Smooth muscle cell (in vitro differentiated cells): ENCODE measurements around the gene MRRF. TPM values are rescaled to one million over a fixed set of nuclear protein-coding genes. Genes with fewer than 3 reads are reported as not detected.
A peak's percentile ranks its signal among the peaks of the same experiment; 100 is the strongest.
"Not testable (repeated sequence)": the region's sequence is repeated elsewhere in the genome, so short reads cannot be mapped to it uniquely, and the experiment has no call there.

Experiments used
- DNase-seq: peaks from one replicate; lab custom pipeline; 2025; ENCODE audit not compliant: unreplicated experiment; lab: John Stamatoyannopoulos, UW
- H2AFZ ChIP-seq: fragments of 200-600 bp; sonication (generic); 2 replicates; pipeline ENCODE4 v1.6.0; 2016; ENCODE audit warnings: antibody characterized with exemption, low read depth, mild to moderate bottlenecking
- H3F3A ChIP-seq: fragments of 200-600 bp; sonication (generic); 2 replicates; pipeline ENCODE4 v1.6.0; 2017; ENCODE audit warnings: antibody characterized with exemption, low read depth
- H3K27ac ChIP-seq: fragments of 200-600 bp; sonication (generic); 2 replicates; pipeline ENCODE4 v1.5.1; 2016; ENCODE audit warnings: low read depth, mild to moderate bottlenecking
- H3K27me3 ChIP-seq: fragments of 200-600 bp; sonication (generic); 2 replicates; pipeline ENCODE4 v1.6.1; 2016; ENCODE audit warnings: low read depth, mild to moderate bottlenecking
- H3K36me3 ChIP-seq: fragments of 200-600 bp; sonication (generic); 2 replicates; pipeline ENCODE4 v1.5.1; 2016; ENCODE audit warnings: low read depth
- H3K4me1 ChIP-seq: fragments of 200-600 bp; sonication (generic); 2 replicates; pipeline ENCODE4 v1.5.1; 2016; ENCODE audit warnings: low read depth
- H3K4me2 ChIP-seq: fragments of 200-600 bp; sonication (generic); 2 replicates; pipeline ENCODE4 v1.6.0; 2016; ENCODE audit warnings: mild to moderate bottlenecking
- H3K4me3 ChIP-seq: fragments of 200-600 bp; sonication (generic); 2 replicates; pipeline ENCODE4 v1.5.1; 2016; ENCODE audit warnings: mild to moderate bottlenecking
- H3K79me2 ChIP-seq: fragments of 200-600 bp; sonication (generic); 2 replicates; pipeline ENCODE4 v1.6.0; 2016; ENCODE audit warnings: low read depth, mild to moderate bottlenecking
- H3K9ac ChIP-seq: fragments of 200-600 bp; sonication (generic); 2 replicates; pipeline ENCODE4 v1.6.0; 2016; ENCODE audit warnings: low read depth
- H3K9me3 ChIP-seq: fragments of 200-600 bp; sonication (generic); replicated peaks from 2 replicates; pipeline ENCODE4 v1.5.1; 2016; ENCODE audit warnings: low read depth
- H4K20me1 ChIP-seq: fragments of 200-600 bp; sonication (generic); 2 replicates; pipeline ENCODE4 v1.6.0; 2016; ENCODE audit warnings: low read depth
- WGBS: methylation state at CpG from one replicate; pipeline ENCODE4 v1.1.7; 2016; ENCODE audit warnings: low lambda C conversion rate; 5-methylcytosine and 5-hydroxymethylcytosine counted together
- polyA plus RNA-seq: library from polyadenylated mRNA; unstranded; fragments of >200 nt; fragmentation: Nextera tagmentation; extraction: Ambion mirVana; gene quantifications from 2 replicates; pipeline ENCODE4 v1.2.1, GENCODE V29; 2016
- total RNA-seq: library from RNA; depleted of rRNA; stranded (reverse); fragments of >200 nt; gene quantifications from 2 replicates; pipeline ENCODE4 v1.2.3, GENCODE V29; 2014
- TF ChIP-seq, protein P1 (sequence below): fragments of 200-600 bp; sonication (generic); IDR thresholded peaks from 2 replicates; pipeline ENCODE4 v1.5.1; 2017; ENCODE audit warnings: borderline replicate concordance, mild to moderate bottlenecking, antibody characterized with exemption; ENCODE audit not compliant: insufficient read depth, poor library complexity, severe bottlenecking

Gene MRRF
- total and polyA plus RNA-seq, 2 experiments from 2014 or later, result 8.4 to 28.1 TPM

DNA sequence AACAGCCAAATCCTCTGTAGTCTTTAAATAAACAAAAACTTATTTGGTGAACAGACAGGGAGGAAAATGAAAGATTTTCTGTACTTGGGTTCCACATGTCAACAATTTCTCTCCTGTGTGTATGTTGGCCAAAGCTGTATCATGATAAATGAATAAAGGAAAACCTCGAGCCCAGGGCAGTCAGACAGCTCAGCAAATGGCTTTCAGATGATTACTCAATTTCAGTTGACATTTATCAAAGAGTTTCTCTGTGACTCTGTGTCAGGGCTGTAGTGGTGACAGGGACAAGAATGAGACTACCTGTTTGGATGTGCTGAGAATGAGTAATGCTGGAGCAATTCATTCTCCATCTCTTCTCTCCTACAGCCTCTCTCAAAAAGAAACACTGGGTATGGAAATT is 60.4 kb downstream of the MRRF start:
- Histone ChIP-seq H4K20me1 (no peaks in the 10 kb centered on the region), H3K9ac (no peak overlapping the region), H3K36me3 (peaks cover 13% of the 10 kb centered on the region), H3K4me2 (no peak overlapping the region), H3K27ac (peak overlapping the region; percentile 35), H3K4me1 (no peaks in the 10 kb centered on the region), H3F3A (no peaks in the 10 kb centered on the region), H2AFZ (no peak overlapping the region), H3K9me3 (no peaks in the 10 kb centered on the region), H3K4me3 (no peak overlapping the region), H3K27me3 (no peaks in the 10 kb centered on the region), H3K79me2 (no peaks in the 10 kb centered on the region)
- 16% methylated on average over 1 of the region's 1 CpG for WGBS
- TF ChIP-seq, protein P1, sequence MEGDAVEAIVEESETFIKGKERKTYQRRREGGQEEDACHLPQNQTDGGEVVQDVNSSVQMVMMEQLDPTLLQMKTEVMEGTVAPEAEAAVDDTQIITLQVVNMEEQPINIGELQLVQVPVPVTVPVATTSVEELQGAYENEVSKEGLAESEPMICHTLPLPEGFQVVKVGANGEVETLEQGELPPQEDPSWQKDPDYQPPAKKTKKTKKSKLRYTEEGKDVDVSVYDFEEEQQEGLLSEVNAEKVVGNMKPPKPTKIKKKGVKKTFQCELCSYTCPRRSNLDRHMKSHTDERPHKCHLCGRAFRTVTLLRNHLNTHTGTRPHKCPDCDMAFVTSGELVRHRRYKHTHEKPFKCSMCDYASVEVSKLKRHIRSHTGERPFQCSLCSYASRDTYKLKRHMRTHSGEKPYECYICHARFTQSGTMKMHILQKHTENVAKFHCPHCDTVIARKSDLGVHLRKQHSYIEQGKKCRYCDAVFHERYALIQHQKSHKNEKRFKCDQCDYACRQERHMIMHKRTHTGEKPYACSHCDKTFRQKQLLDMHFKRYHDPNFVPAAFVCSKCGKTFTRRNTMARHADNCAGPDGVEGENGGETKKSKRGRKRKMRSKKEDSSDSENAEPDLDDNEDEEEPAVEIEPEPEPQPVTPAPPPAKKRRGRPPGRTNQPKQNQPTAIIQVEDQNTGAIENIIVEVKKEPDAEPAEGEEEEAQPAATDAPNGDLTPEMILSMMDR, result no peak
- DNase-seq, result no peak

- no peak overlapping the region for H3K27ac ChIP-seq
- H3K9me3 ChIP-seq, result no peaks in the 10 kb centered on the region
- no peak overlapping the region for H3K9ac ChIP-seq
- H3K4me1 ChIP-seq, result peaks cover 2% of the 10 kb centered on the region
- H3F3A ChIP-seq, result no peaks in the 10 kb centered on the region
- TF ChIP-seq, protein P1, result no peak
- H2AFZ ChIP-seq, result no peak overlapping the region
- WGBS, result 99% methylated on average over 2 of the region's 2 CpGs
- H3K4me2 ChIP-seq, result no peak overlapping the region
- no peaks in the 10 kb centered on the region for H3K79me2 ChIP-seq
- peaks cover 13% of the 10 kb centered on the region for H3K36me3 ChIP-seq
- DNase-seq, result no peak
- H3K27me3 ChIP-seq, result no peaks in the 10 kb centered on the region
- H3K4me3 ChIP-seq, result no peak overlapping the region
- H4K20me1 ChIP-seq, result no peaks in the 10 kb centered on the region
Measured at GRCh38 chr9:122327175-122327574, 62.5 kb downstream of the MRRF start.

DNA sequence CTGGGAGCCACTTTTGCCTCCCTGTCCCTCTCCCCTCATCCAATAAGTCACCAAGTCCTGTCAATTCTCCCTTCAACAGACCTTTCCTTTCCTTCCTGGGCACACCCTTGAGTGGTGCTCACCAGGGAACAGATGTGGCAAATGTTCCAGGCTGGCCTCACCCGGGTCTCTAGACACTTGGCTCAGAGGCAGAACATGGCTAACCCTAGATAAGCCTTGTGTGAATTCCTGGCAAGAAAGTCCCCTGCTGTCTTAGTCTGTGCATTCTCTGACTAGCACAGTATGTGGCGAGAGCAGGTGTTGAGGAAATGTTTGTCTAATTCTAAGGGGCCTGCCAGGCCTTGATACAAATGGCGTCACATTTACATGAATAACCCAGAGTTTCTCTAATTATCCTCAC is 64.9 kb downstream of the MRRF start:
- Histone ChIP-seq H3K27ac (no peak overlapping the region), H3K4me3 (no peak overlapping the region), H3F3A (no peaks in the 10 kb centered on the region), H3K4me1 (peaks cover 3% of the 10 kb centered on the region), H3K36me3 (peaks cover 5% of the 10 kb centered on the region), H3K9me3 (no peaks in the 10 kb centered on the region), H2AFZ (no peak overlapping the region), H3K79me2 (no peaks in the 10 kb centered on the region), H4K20me1 (no peaks in the 10 kb centered on the region), H3K9ac (no peak overlapping the region), H3K4me2 (no peak overlapping the region), H3K27me3 (no peaks in the 10 kb centered on the region)
- no peak for DNase-seq
- TF ChIP-seq, protein P1, result no peak
- WGBS, result 92% methylated on average over 3 of the region's 3 CpGs

- not testable (repeated sequence) for H3K79me2 ChIP-seq, H3K4me3 ChIP-seq, H3K36me3 ChIP-seq, H3K9me3 ChIP-seq, H3K27ac ChIP-seq, H3K9ac ChIP-seq, DNase-seq, H3K4me1 ChIP-seq, H3F3A ChIP-seq, H4K20me1 ChIP-seq, H3K4me2 ChIP-seq, H3K27me3 ChIP-seq, H2AFZ ChIP-seq
- WGBS, result 92% methylated on average over 6 of the region's 6 CpGs
Measured at GRCh38 chr9:122330466-122330865, 65.8 kb downstream of the MRRF start.
